Measurements from ENCODE around the gene CHRNA5.
A peak's percentile ranks its signal among the peaks of the same experiment; 100 is the strongest.

The CHRNA5 gene

DNA sequence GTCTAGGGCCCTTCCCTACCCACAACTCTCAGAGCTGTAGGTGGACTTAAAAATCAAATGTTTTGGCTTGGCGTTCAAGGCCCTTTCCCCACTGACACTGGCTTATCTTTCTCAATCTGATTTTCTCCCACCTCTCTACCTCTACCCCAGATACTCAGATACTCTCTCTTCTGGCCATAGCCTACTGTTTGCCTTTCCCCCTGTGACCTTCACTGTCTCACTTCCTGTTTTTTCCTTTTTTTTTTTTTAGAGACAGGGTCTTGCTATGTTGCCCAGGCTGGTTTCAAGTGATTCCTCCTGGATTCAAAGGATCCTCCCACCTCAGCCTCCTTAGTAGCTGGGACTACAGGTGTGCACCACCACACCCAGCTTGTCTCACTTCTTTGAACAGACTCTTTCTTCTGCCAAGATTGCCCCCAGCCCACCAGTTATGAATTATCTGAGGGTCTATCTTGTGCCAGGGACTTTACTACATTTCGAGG lies 71.1 kb downstream of the CHRNA5 start:
- Mint-ChIP-seq H3K36me3 (no peaks in the 10 kb centered on the region), H3K27ac (no peak overlapping the region), H3K4me3 (no peak overlapping the region), H3K4me1 (peaks cover 4% of the 10 kb centered on the region), H3K9me3 (peaks cover 9% of the 10 kb centered on the region)
- ATAC-seq (no peak), DNase-seq (ENCODE audit: low spot score in 2 of 2) (no peak)

DNA sequence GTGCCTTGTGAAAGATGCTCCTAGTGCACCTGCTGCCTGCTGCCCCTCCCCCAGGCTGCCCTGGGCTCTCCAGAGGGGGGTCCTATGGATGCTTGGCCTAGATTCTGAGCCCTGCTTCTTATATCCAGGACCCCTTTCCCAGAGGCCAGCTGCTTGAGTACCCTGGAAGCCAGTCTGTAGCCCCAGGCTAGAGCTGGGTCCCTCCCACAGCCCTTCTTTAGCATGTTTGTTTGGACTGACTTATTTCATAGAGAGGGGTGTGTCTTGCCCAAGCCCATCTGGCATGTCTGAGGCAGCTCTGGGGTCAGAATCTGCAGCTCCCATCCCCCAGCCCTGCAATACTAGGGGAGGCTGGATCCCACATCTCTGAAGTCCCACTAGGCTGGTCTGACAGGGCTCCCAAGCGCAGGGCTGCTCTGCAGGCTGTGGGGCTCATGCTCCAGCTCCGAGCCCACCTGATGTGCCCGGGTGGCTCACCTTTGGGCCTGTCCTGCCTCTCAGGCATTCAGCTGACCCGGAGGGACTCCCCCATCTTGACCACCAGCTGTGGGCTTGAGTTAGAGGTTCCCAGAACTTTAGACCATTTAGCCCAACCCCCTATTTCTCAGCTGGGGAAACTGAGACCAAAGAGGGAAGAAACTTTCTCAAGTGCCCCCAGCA lies 72.6 kb downstream of the CHRNA5 start:
- Mint-ChIP-seq H3K4me3 (no peak overlapping the region), H3K4me1 (peaks cover 5% of the 10 kb centered on the region)

DNA sequence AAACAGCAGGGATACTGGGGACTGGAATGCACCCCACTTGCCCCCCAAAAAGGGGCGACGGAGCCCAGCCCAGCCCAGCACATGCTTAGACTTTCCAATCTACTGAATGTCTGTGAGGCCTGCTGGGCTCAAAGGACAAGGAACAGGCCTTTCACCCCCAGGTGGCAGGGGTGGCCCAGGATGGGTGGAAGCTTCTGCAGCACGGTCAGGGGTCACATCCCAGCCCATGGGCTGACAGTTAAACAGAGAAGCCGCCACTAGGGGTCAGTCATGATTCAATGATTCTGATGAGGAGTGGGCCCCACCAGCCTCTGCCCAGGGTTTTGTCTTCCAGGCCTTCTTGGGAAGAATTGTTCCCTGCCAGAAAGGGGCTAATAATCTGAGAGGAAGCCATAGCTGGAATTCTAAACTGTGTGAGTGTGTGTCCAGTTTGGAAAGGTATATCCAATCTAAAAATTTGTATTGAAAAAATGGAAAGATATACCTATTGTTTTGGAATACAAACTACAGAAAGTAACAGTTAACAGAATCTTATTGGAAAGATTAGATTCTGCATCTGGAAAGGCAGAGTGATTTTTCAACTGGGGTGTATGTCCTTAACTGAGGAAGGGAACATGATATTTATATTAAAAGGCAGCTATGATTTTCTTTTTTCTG lies 73.5 kb downstream of the CHRNA5 start:
- no peaks in the 10 kb centered on the region for H3K9me3 Mint-ChIP-seq
- H3K4me1 Mint-ChIP-seq = peaks cover 5% of the 10 kb centered on the region
- no peak overlapping the region for H3K4me3 Mint-ChIP-seq
- H3K36me3 Mint-ChIP-seq = no peaks in the 10 kb centered on the region
- peak; percentile 59 for ATAC-seq
- DNase-seq (ENCODE audit: low spot score in 2 of 2) = peak in 1 of 2 donors; percentile 70
- no peak overlapping the region for H3K27ac Mint-ChIP-seq

More for the DNA sequence above, 72.6 kb downstream of the CHRNA5 start:
- DNase-seq (ENCODE audit: low spot score in 2 of 2) (no peak), ATAC-seq (no peak)
- H3K36me3 Mint-ChIP-seq = no peaks in the 10 kb centered on the region
- no peak overlapping the region for H3K27ac Mint-ChIP-seq
- H3K9me3 Mint-ChIP-seq = peaks cover 7% of the 10 kb centered on the region

DNA sequence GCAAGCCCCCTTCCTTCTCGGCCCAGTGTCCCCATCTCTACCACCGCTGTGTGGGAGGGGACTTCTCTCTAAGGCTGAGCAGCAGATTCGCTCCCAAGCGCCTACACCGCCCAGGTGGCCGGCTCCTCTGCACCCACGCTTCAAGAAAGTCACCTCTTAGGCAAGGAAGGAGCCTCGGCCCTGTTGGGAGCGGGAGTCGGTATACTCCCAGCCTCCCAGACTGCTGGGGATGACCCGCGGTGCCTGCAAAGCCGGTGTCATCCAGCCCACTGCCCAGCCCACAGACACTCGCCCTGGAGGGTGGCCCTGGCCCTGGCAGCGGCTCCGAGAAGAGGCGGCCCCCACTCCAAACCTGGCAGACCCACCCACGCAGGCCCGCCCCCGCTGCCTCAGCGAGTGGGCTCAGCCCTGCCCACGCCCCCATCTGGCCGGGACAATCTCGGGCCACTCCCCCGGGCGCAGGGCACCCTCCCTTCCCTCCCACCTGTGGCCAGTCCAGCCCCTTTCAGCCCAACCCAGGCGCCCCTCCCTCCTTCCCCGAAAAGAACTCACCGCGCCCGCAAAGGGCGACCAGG lies 75.3 kb downstream of the CHRNA5 start:
- Mint-ChIP-seq H3K9me3 (no peaks in the 10 kb centered on the region), H3K4me1 (peaks cover 5% of the 10 kb centered on the region), H3K27ac (no peak overlapping the region), H3K36me3 (no peaks in the 10 kb centered on the region), H3K4me3 (peak overlapping the region; percentile 59)
- DNase-seq (ENCODE audit: low spot score in 2 of 2) (no peak), ATAC-seq (peak; percentile 19)

DNA sequence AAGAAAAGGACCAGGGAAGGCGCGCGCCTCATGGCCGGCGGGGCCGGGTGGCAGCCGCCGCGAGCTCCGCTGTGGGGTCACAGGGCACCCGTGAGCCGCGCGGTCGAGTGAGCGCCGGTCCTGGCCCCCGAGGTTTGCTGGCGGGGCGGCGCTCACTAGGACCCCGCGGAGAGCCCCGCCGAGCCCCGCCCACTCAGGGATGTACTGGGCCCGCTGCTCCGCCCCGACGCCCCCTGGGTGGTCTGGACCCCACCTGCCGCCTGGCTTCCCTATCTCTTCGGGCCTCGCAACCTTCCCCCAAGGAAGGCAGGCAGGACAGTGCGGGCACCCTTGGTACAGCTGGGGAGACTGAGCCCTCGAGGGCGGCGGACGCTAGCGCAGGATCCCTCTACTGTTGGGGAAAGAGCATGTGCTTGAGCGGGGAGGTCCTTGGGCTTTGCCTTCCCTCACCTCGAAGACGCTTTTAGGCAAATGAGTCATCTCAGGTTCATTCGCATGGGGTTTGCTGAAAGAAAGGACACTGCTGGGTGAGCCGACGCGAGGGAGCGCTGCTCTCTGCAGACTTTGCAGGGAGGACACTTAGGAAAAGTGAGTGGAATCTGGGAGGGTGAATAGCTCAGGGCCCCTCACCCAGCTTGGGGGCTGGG lies 75.9 kb downstream of the CHRNA5 start, which contains the start of gene CHRNB4:
CHRNB4 (minus strand) TSS at position 109 of the 647 bp plus-strand sequence; CDS start at position 32, 77 bp downstream.
- peak within 1 kb of the TSS; percentile 59 for H3K4me3 Mint-ChIP-seq
- H3K4me1 Mint-ChIP-seq = peaks cover 5% of the 10 kb centered on the region
- H3K9me3 Mint-ChIP-seq = no peaks in the 10 kb centered on the region
- no peak within 1 kb of the TSS for H3K27ac Mint-ChIP-seq
- ATAC-seq = peak; percentile 57
- H3K36me3 Mint-ChIP-seq = no peaks in the 10 kb centered on the region
- no peak for DNase-seq (ENCODE audit: low spot score in 2 of 2)

DNA sequence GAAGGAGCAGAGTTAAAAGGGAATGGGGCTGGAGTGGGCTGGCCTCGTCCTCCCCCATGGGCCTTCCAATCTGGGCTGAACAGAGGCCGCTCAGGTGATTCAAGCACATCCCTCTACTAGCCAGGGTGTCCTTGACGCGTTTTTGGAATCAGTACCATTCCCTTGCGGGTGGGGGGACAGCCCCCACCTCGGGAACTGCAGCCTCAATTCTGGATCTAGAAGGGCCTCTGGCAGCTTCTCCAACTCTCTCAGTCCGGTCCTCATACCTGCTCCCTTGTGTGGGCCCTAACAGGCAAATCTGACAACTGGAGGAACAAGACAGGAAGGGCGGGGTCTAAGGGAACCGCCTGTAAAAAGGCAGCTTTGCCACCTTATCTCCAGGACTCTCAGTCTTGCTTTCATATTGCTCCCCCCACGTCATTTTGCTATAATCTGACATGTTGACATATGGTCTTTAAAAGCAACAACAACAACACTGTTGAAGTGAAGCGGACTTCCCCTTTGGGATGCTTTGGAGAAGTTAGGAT lies 76.5 kb downstream of the CHRNA5 start:
- Mint-ChIP-seq H3K36me3 (no peaks in the 10 kb centered on the region), H3K4me3 (peak overlapping the region; percentile 59), H3K4me1 (peaks cover 5% of the 10 kb centered on the region), H3K27ac (no peak overlapping the region), H3K9me3 (no peaks in the 10 kb centered on the region)
- ATAC-seq = no peak
- DNase-seq (ENCODE audit: low spot score in 2 of 2) = no peak

DNA sequence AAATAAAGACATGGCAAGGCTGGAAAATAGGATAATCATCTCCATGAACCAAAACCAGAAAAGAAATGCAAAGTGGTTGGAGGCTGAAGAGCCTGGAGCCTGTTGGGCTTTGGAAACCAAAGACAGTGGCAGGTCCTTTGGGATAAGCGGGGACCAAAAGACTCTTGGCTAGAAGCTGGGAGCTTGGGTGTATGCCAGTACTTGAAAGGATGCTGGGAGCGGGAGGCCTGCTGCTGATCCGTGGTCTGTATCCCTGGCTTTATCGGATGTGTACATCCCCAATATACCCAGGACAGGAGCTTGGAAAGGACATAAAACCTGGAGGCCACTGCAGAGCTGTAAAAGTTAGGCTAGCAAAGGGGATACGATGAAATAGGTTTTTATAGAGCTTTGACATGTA lies 77.0 kb downstream of the CHRNA5 start:
- no peaks in the 10 kb centered on the region for H3K36me3 Mint-ChIP-seq
- H3K27ac Mint-ChIP-seq = no peak overlapping the region
- no peak for DNase-seq (ENCODE audit: low spot score in 2 of 2)
- no peak overlapping the region for H3K4me3 Mint-ChIP-seq
- H3K4me1 Mint-ChIP-seq = peaks cover 5% of the 10 kb centered on the region
- ATAC-seq = no peak
- no peaks in the 10 kb centered on the region for H3K9me3 Mint-ChIP-seq
